HG02623 (cell line): ENCODE measurements around the gene MZT2A.
"Not testable (repeated sequence)": the region's sequence is repeated elsewhere in the genome, so short reads cannot be mapped to it uniquely, and the experiment has no call there.

Experiments
- ATAC-seq: cut with Tn5 transposase; IDR thresholded peaks from one replicate; pipeline ENCODE4 v1.9.1; 2021; ENCODE audit warnings: moderate library complexity; ENCODE audit not compliant: unreplicated experiment

The MZT2A gene

GRCh38 chr2:131521524-131521923 is 29.3 kb upstream of the MZT2A start:
- not testable (repeated sequence) for ATAC-seq

GRCh38 chr2:131520526-131520925 is 28.3 kb upstream of the MZT2A start:
- no peak for ATAC-seq

- not testable (repeated sequence) for ATAC-seq
Measured at GRCh38 chr2:131519871-131520470, 27.8 kb upstream of the MZT2A start.

GRCh38 chr2:131519466-131519865 is 27.3 kb upstream of the MZT2A start:
- ATAC-seq = no peak

- ATAC-seq = not testable (repeated sequence)
Measured at GRCh38 chr2:131518531-131518930, 26.3 kb upstream of the MZT2A start.

- not testable (repeated sequence) for ATAC-seq
Measured at GRCh38 chr2:131517856-131518255, 25.7 kb upstream of the MZT2A start.

GRCh38 chr2:131517106-131517831 is 25.1 kb upstream of the MZT2A start:
- ATAC-seq = no peak

- not testable (repeated sequence) for ATAC-seq
Measured at GRCh38 chr2:131516621-131517020, 24.4 kb upstream of the MZT2A start.

- no peak for ATAC-seq
Measured at GRCh38 chr2:131516011-131516410, 23.8 kb upstream of the MZT2A start.

- ATAC-seq = not testable (repeated sequence)
Measured at GRCh38 chr2:131515235-131515634, 23.0 kb upstream of the MZT2A start.

GRCh38 chr2:131514408-131515166 is 22.4 kb upstream of the MZT2A start:
- peak; percentile 75 for ATAC-seq

- not testable (repeated sequence) for ATAC-seq
Measured at GRCh38 chr2:131511969-131512870, 20.0 kb upstream of the MZT2A start.

- ATAC-seq = not testable (repeated sequence)
Measured at GRCh38 chr2:131511291-131511968, 19.2 kb upstream of the MZT2A start.

GRCh38 chr2:131509615-131510014 is 17.4 kb upstream of the MZT2A start:
- ATAC-seq = no peak

- not testable (repeated sequence) for ATAC-seq
Measured at GRCh38 chr2:131504082-131504750, 12.0 kb upstream of the MZT2A start.

- not testable (repeated sequence) for ATAC-seq
Measured at GRCh38 chr2:131503587-131503986, 11.4 kb upstream of the MZT2A start.

GRCh38 chr2:131498321-131498973 is 6.2 kb upstream of the MZT2A start:
- ATAC-seq = peak; percentile 89

- ATAC-seq = not testable (repeated sequence)
Measured at GRCh38 chr2:131495506-131495905, 3.3 kb upstream of the MZT2A start.
